Epithelial cell of proximal tubule (primary cell): ENCODE results near the gene PNKP. TPM values are rescaled to one million over a fixed set of nuclear protein-coding genes. Genes with fewer than 3 reads are reported as not detected.

Experiments
- DNase-seq: peaks from one replicate; pipeline ENCODE4 v3.0.0-alpha.2; 2011; ENCODE audit warnings: low read depth
- H3K4me3 ChIP-seq: 2 replicates; pipeline ENCODE4 v1.5.1; 2011; ENCODE audit warnings: low read depth, mild to moderate bottlenecking, low read length
- CTCF ChIP-seq: conservative IDR thresholded peaks from 2 replicates; pipeline ENCODE4 v1.5.1; 2012; ENCODE audit warnings: low read depth, mild to moderate bottlenecking, low read length
- total RNA-seq: library from RNA; depleted of rRNA; stranded (reverse); fragments of >200 nt; gene quantifications from 2 replicates; pipeline ENCODE4 v1.2.3, GENCODE V29; 2015

Gene PNKP
- total RNA-seq, 1 donor from 2014 or later: 71.6 TPM

DNA sequence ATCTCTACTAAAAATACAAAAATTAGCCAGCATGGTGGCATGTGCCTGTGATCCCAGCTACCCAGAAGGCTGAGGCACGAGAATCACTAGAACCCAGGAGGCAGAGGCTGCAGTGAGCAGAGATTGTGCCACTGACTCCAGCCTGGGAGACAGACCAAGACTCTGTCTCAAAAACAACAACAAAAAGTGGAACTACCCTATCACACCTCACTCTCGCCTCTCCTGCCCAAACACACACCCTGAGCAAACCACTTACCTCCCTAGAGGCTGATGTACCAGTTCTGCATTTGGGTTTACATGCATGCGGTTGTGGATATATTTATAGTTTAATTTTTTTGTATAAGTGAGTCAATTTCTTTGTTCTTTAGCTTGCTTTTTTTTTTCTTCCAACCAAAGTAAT is 24.1 kb downstream of the PNKP start:
- DNase-seq: no peak
- H3K4me3 ChIP-seq: no peak overlapping the region
- TF ChIP-seq CTCF: no peak

DNA sequence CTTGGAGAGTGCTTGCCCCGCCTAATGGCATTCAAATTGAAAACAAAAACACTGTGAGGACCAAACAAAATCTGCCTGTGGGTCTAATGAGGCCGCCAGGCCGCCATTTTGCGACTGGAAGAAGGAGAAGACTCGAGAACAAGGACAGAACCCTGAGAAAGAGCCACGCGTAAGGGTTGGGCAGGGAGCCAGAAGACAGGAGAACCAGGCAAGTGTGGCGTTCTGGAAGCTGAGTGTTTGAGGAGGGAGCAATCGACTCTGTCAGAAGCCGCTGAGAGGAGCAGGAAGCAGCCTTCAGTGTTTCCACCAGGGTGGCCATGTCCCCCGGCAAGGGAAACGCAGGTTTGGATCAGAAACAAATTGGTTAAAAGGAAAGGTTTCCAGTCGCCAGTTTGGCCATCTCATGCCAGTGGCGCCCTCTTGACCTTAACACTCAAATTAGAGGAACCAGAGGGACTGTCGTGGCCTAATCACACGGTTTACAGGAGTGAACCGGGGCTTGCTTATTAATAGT is 26.6 kb downstream of the PNKP start:
- TF ChIP-seq CTCF: no peak

GRCh38 chr19:49840321-49840720 is 27.1 kb downstream of the PNKP start:
- DNase-seq: no peak
- TF ChIP-seq CTCF: no peak

More for the DNA sequence above, 26.6 kb downstream of the PNKP start:
- DNase-seq: no peak
- no peak overlapping the region for H3K4me3 ChIP-seq

DNA sequence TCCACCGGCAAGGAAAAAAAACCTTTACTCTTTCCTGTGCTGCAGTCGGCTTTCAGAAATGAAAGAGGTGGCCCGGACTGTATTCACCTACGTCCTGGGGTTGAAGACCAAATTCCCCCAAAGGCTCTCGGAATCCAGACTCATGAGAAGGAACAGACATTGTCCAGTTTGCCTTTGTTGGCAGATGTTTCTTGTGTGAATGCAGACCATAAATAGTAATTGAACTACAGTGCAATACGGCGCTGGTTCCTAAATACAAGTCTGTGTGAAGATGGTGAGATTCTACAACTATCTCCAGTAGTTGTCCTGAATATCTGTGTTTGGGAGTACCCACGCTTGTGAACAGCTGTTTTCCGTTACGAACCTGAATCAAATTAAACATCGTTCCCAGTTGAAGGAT is 27.7 kb downstream of the PNKP start:
- TF ChIP-seq CTCF: no peak
- DNase-seq: no peak
- H3K4me3 ChIP-seq: no peak overlapping the region

More at GRCh38 chr19:49840321-49840720, 27.1 kb downstream of the PNKP start:
- no peak overlapping the region for H3K4me3 ChIP-seq

DNA sequence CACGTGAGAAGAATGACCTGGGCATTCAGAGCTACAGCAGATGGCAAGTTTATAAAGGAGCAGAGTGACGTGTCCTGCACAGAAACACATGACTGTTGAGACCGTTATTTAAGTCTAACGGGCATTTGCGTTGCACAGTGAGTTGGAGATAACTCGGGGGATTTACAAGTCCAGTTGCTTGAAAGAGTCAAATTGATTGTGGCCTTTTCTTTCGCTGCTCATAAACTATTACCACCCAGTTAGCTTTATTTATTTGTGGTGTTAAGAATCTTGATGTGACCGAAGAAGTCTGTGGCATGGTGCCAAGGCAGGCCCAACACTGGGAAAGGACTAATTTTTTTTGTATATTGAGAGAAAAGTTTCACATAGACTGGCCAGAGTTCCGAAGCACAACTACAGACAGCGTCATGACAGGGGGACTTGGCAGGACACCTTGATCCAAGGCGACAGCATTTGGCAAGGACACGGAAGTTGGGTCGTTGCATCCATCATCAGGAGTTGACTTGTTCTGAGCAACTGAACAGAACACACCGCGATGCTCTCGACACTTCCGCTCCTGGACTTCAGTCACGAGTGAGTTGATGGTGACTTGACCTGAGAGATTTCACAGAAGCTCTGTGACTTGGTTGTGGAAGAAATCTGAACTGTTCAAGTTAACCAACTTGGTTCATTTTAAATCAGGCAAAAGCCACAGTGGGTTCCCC is 28.3 kb downstream of the PNKP start:
- no peak for TF ChIP-seq CTCF
- no peak overlapping the region for H3K4me3 ChIP-seq
- no peak for DNase-seq

GRCh38 chr19:49837425-49837824 is 30.0 kb downstream of the PNKP start:
- DNase-seq: no peak
- H3K4me3 ChIP-seq: no peak overlapping the region
- TF ChIP-seq CTCF: no peak

- TF ChIP-seq CTCF: no peak
- DNase-seq: no peak
- no peak overlapping the region for H3K4me3 ChIP-seq
Observed at GRCh38 chr19:49837009-49837310, 30.4 kb downstream of the PNKP start.
